Astrocyte (in vitro differentiated cells and primary cell): ENCODE measurements around the gene SEC31A.

Experiments used
- EZH2 ChIP-seq: IDR thresholded peaks from 2 replicates; pipeline ENCODE4 v1.6.1; 2012; ENCODE audit warnings: mild to moderate bottlenecking, low read length, inconsistent platforms; ENCODE audit not compliant: insufficient read depth
- TF ChIP-seq, protein P1 (sequence below): IDR thresholded peaks from 2 replicates; pipeline ENCODE4 v1.5.1; 2011; ENCODE audit warnings: low read depth, mild to moderate bottlenecking, inconsistent platforms, low read length, moderate library complexity; ENCODE audit not compliant: insufficient read depth

DNA sequence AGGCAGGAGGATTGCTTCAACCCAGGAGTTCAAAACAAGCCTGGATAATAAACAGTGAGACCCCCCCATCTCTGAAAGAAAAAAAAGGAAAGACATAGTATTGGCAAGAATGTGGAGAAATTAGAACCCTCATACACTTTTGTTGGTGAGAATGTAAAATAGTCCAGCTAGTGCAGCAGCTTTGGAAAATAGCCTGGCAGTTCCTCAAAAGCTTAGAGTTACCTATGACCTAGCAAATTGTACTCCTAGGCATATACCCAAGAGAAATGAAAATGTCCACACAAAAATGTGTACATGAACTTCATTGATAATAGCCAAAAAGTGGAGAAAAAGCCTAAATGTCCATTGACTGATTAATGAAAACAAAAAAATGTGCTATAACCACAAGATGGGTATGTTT lies 30.8 kb upstream of the SEC31A start:
- TF ChIP-seq, protein P1, sequence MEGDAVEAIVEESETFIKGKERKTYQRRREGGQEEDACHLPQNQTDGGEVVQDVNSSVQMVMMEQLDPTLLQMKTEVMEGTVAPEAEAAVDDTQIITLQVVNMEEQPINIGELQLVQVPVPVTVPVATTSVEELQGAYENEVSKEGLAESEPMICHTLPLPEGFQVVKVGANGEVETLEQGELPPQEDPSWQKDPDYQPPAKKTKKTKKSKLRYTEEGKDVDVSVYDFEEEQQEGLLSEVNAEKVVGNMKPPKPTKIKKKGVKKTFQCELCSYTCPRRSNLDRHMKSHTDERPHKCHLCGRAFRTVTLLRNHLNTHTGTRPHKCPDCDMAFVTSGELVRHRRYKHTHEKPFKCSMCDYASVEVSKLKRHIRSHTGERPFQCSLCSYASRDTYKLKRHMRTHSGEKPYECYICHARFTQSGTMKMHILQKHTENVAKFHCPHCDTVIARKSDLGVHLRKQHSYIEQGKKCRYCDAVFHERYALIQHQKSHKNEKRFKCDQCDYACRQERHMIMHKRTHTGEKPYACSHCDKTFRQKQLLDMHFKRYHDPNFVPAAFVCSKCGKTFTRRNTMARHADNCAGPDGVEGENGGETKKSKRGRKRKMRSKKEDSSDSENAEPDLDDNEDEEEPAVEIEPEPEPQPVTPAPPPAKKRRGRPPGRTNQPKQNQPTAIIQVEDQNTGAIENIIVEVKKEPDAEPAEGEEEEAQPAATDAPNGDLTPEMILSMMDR, result no peak
- TF ChIP-seq EZH2, result no peak
